SH-SY5Y (cell line): ENCODE data around the gene ARFGAP1.

Source experiments
- GATA2 ChIP-seq: IDR thresholded peaks from 2 replicates; pipeline ENCODE4 v1.6.1; 2011; ENCODE audit warnings: mild to moderate bottlenecking, low read depth, low read length
- GATA3 ChIP-seq: IDR thresholded peaks from 2 replicates; pipeline ENCODE4 v1.6.1; 2011; ENCODE audit warnings: low read depth, mild to moderate bottlenecking, low read length, moderate library complexity

The ARFGAP1 gene

GRCh38 chr20:63325554-63326313, 53.1 kb downstream of the ARFGAP1 start:
- TF ChIP-seq GATA3 (no peak), GATA2 (no peak)

DNA sequence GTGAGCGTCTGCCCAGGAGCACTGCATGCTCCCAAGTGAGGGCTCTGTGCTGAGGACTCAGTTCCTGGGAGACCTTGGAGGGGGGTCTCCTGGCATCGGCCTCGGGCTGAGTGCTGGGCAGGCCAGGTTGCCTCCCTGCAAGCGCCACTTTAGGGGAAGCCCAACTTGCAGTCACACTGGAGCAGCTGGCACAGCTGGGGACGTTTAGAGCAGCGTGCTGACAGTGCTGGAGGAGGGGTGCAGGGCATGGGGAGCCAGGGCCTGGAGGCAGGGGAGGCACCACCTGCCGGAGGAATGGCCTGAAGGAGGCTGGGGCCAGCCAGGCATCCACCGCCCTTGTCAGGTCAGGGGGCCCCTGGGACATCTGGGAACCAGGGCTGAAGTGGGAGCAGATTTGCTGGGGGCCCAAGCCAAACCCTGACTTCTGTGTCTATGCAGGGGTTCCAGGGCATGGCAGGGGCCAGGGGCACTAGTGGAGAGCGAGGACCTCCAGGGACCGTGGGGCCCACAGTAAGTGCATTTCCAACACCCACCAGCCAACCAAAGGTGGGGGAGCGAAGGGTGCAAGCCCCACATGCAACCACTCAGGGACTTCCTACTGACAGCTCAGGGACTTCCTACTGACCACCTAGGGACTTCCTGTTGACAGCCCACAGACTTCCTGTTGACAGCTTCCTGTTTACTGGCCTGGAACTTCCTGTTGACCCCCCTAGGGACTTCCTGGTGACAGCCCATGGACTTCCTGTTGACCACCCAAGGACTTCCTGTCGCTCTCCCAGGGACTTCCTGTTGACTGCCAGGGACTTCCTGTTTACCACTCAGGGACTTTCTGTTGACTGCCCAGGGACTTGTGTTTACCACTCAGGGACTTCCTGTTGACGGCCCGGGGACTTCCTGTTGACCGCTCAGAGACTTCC, 54.0 kb downstream of the ARFGAP1 start:
- TF ChIP-seq GATA2 (no peak), GATA3 (no peak)

DNA sequence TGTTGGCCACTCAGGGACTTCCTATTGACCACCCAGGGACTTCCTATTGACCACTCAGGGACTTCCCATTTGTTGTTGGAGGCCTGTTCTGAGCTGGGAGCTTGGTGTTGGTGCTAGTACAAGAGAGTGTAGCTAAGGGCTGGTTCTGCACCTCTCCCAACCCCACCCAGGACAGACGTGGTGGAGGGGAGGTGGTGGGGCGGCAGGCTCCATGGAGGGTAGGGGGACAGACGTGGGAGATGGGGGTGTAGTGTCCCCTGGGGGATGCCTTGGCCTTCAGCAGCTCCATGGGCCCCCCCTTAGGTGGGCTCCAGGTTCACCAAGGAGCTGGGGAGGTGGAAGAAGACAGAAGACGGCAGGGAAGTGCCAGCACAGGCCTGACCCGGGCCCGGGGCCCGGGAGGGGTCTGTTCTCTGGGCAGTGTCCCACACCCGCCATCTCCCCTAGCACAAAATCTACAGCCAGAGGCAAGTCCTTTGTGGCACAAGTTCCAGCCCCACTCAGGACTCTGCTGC, 54.7 kb downstream of the ARFGAP1 start:
- TF ChIP-seq GATA2 (no peak), GATA3 (no peak)

DNA sequence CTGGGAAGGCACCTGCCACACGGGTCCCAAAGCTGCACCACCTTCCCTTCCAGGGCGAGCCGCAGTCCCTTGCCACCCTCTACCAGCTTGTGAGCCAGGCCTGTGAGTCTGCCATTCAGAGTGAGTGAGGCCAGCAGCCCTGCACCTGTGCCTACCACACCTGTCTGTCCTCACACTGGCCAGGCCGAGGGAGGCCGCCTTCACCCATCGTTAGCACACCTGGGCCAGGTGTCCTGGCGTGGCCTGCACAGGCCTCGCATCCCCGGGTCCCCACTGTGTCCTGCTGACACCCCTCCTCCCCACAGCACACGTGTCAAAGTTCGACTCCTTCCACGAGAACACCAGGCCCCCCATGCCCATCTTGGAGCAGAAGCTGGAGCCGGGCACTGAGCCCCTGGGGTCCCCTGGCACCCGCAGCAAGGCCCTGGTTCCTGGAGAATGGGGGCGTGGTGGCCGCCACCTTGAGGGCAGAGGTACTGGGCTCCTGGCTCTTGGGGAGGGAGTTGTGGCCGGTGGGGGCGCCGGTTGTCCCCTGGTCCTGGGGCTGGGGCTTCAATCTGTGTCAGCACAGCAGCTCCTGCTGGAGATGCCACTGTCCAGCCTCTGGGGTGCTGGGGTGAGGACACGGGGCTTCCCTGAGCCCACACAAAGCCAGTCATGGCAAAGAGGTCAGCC, 55.5 kb downstream of the ARFGAP1 start:
- TF ChIP-seq GATA2 (no peak), GATA3 (no peak)

DNA sequence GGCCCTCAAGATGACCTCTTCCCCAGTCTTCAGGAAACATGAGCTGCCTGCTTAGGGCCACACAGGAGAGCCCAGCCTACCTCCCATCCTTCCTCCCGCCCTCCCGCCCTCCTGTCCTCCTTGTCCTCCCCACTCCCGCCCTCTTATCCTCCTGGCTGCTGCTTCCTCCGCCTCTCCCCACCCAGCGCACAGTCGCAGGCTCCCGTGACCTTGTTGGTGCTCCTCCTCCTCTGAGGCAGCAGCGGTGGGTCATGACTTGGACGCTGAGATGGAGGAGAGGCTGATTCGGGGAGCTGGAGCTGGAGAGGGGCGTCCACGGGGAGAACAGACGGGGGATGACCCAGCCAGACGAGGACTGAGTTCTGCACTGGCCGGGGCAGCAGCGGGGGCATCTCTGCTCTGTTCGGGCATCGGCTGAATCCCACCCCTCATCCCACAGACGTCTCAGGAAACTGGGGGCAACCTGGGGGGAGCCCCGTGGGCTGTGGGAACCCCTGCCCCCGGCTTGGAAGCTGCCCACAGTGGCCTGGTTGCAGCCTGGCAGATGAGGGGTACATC, 56.2 kb downstream of the ARFGAP1 start:
- TF ChIP-seq GATA2 (no peak), GATA3 (no peak)

GRCh38 chr20:63329331-63330083, 56.9 kb downstream of the ARFGAP1 start:
- TF ChIP-seq GATA3 (no peak), GATA2 (no peak)

GRCh38 chr20:63330084-63330760, 57.6 kb downstream of the ARFGAP1 start:
- no peak for TF ChIP-seq GATA2
- no peak for TF ChIP-seq GATA3

DNA sequence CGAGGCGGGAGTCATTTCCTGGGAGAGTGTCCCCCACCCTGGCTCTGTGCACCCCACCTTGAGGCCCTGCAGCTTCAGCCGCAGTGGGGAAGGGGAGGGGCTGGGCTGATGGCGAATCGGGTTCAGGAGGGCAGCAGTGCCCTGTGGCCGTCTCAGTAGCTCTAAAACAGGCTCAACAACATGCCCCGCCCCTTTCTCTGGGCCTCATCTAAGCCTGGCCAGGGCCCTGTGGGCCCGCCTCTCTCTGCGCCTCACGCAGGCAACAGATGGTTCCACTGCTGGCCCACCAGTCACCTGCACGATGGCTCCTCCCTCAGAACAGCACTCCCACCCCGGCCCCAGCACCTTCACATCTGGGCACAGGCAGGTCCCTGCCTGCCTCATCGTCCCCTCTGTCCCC, 58.3 kb downstream of the ARFGAP1 start:
- TF ChIP-seq GATA2 (no peak), GATA3 (no peak)

DNA sequence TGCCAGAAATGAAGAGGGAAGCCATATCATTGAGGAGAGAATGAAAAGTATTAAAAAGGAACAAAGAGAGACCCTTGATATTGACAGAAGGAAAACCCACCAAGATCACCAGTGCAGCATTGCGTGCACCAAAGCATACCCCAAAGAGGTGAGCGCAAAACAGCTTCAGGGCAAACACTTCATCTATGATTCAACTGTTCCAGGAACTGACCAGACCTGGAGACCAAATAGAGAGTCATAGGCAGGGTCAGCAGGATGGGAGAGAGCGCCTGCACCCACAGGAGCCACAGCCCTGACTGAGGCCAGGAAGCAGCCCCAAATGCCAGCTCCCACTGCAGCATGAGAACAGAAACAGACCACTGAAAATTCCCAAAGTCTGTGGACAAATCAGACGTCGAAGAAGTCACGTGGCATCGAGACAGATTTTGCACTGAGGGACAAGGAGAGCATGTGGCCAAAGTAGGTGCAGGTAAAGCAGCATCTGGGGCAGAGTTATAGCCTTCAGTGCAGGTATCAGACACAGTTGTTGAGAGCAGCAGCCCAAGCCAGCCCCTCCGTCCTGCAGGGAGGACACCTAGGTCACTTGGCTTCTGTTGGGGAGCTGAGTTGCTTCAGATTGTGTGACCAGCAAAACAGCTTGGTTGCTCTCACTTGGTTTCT, 59.3 kb downstream of the ARFGAP1 start:
- TF ChIP-seq GATA2 (no peak), GATA3 (no peak)

GRCh38 chr20:63332488-63333240, 60.1 kb downstream of the ARFGAP1 start:
- TF ChIP-seq GATA3 (no peak), GATA2 (no peak)

GRCh38 chr20:63333241-63333836, 60.7 kb downstream of the ARFGAP1 start:
- TF ChIP-seq GATA2 (no peak), GATA3 (no peak)

GRCh38 chr20:63334356-63334755, 61.7 kb downstream of the ARFGAP1 start:
- TF ChIP-seq GATA3: no peak
- no peak for TF ChIP-seq GATA2

DNA sequence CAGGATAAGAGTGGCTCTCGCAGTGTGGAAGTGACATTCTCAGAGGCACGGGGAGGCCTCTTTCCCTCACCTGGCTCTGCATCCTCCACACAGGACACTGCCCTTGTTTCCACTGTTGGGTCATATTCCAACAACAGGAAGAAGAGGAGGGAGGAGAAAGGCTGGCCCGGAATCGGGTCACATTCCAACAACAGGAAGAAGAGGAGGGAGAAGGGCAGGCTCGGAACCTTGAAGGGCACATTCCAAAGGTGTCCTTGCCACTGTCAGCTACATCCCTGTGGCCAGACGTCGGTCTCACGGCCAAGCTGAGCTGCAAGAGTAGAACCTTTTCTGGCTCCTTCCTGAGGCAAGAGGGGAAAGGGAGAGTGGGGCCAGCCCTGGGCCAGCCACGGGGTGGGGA, 63.1 kb downstream of the ARFGAP1 start:
- TF ChIP-seq GATA2: no peak
- no peak for TF ChIP-seq GATA3
